ENCODE data around the gene ZNHIT3. TPM values are rescaled to one million over a fixed set of nuclear protein-coding genes. Genes with fewer than 3 reads are reported as not detected.
"Not testable (repeated sequence)": the region's sequence is repeated elsewhere in the genome, so short reads cannot be mapped to it uniquely, and the experiment has no call there.

The ZNHIT3 gene
- total RNA-seq, 1 experiment from 2014 or later = 35.5 TPM

GRCh38 chr17:36482611-36483504, 3.6 kb upstream of the ZNHIT3 start:
- peak in 1 of 2 experiments; percentile 74 for DNase-seq
- POLR2A ChIA-PET (ENCODE audit: unreplicated experiment) = interaction anchor here (0.6 kb wide), 1 partner anchor 119 kb away, joined by 4 read pairs; the partner anchor contains the start of gene MRM1
- Histone ChIP-seq H2AFZ (no peak overlapping the region), H3K4me2 (no peak overlapping the region), H3K36me3 (ENCODE audit: low read depth) (no peaks in the 10 kb centered on the region), H3K9me3 (ENCODE audit: insufficient read depth, low read depth) (no peaks in the 10 kb centered on the region), H3K4me3 (no peak overlapping the region), H3K27ac (no peak overlapping the region), H3F3A (ENCODE audit: insufficient read depth, low read depth) (no peaks in the 10 kb centered on the region), H3K9me2 (ENCODE audit: insufficient read depth) (no peaks in the 10 kb centered on the region), H3K4me1 (replicated peaks; ENCODE audit: insufficient read depth) (0 out of 2 replicates have a peak, but pooled peaks cover 6% of the 10 kb centered on the region), H3K27me3 (ENCODE audit: insufficient read depth, low read depth) (peaks cover 36% of the 10 kb centered on the region), H4K20me1 (ENCODE audit: insufficient read depth) (no peaks in the 10 kb centered on the region), H3K79me2 (ENCODE audit: low read depth) (peaks cover 10% of the 10 kb centered on the region; the same call in 1 of the 2 replicates)
- CTCF ChIA-PET = interaction anchor here (0.6 to 1.2 kb wide), 2 partner anchors 514 to 1691 kb away, joined by 3 to 8 read pairs; no protein-coding TSS in a partner anchor
- no TSS peak for BruUV-seq (replicated peaks)
- intact Hi-C loops (cut with micrococcal nuclease; ENCODE audit: unreplicated experiment) = loop anchor here (2.0 kb wide), 1 partner anchor 514 kb away; no protein-coding TSS in a partner anchor
- TF ChIP-seq EZH2 (IDR thresholded peaks at IDR 0.05; ENCODE audit: low read depth) (no peak), CTCF (conservative IDR thresholded peaks at IDR 0.05) (peak; percentile 64)

GRCh38 chr17:36484021-36484420, 2.5 kb upstream of the ZNHIT3 start:
- H4K20me1 ChIP-seq (ENCODE audit: insufficient read depth); H3K9me2 ChIP-seq (ENCODE audit: insufficient read depth); H3K27ac ChIP-seq; BruUV-seq (replicated peaks); H3K4me2 ChIP-seq; intact Hi-C loops (cut with micrococcal nuclease; ENCODE audit: unreplicated experiment); H3F3A ChIP-seq (ENCODE audit: insufficient read depth, low read depth); H3K36me3 ChIP-seq (ENCODE audit: low read depth); POLR2A ChIA-PET (ENCODE audit: unreplicated experiment); H3K9me3 ChIP-seq (ENCODE audit: insufficient read depth, low read depth); H3K4me1 ChIP-seq (replicated peaks; ENCODE audit: insufficient read depth); CTCF ChIA-PET; H2AFZ ChIP-seq; DNase-seq; H3K4me3 ChIP-seq: not testable (repeated sequence)
- Histone ChIP-seq H3K79me2 (ENCODE audit: low read depth) (peaks cover 22% of the 10 kb centered on the region), H3K27me3 (ENCODE audit: insufficient read depth, low read depth) (peaks cover 24% of the 10 kb centered on the region)

GRCh38 chr17:36485027-36485426, 1.5 kb upstream of the ZNHIT3 start:
- no peak for TF ChIP-seq EZH2 (IDR thresholded peaks at IDR 0.05; ENCODE audit: low read depth)
- TF ChIP-seq CTCF (conservative IDR thresholded peaks at IDR 0.05) = no peak
- no peaks in the 10 kb centered on the region for H3K9me2 ChIP-seq (ENCODE audit: insufficient read depth)
- ChIA-PET POLR2A (ENCODE audit: unreplicated experiment) (no interaction called here), CTCF (no interaction called here)
- H3K36me3 ChIP-seq (ENCODE audit: low read depth) = no peaks in the 10 kb centered on the region
- peaks cover 6% of the 10 kb centered on the region; the same call in 1 of the 2 replicates for H3K4me1 ChIP-seq (replicated peaks; ENCODE audit: insufficient read depth)
- peaks cover 4% of the 10 kb centered on the region; the same call in 1 of the 2 replicates for H4K20me1 ChIP-seq (ENCODE audit: insufficient read depth)
- H3K9me3 ChIP-seq (ENCODE audit: insufficient read depth, low read depth) = no peaks in the 10 kb centered on the region
- intact Hi-C loops (cut with micrococcal nuclease; ENCODE audit: unreplicated experiment) = no loop called here
- peaks cover 27% of the 10 kb centered on the region for H3K79me2 ChIP-seq (ENCODE audit: low read depth)
- H3K27me3 ChIP-seq (ENCODE audit: insufficient read depth, low read depth) = peaks cover 14% of the 10 kb centered on the region; the same call in 1 of the 2 replicates
- BruUV-seq (replicated peaks) = no TSS peak
- no peak overlapping the region for H3K4me2 ChIP-seq
- no peak for DNase-seq
- H3K27ac ChIP-seq = no peak overlapping the region
- H3F3A ChIP-seq (ENCODE audit: insufficient read depth, low read depth) = no peaks in the 10 kb centered on the region
- H2AFZ ChIP-seq = no peak overlapping the region
- H3K4me3 ChIP-seq = no peak overlapping the region

Measured in PC-9 (cell line).